Retinal pigment epithelial cell (primary cell): ENCODE measurements around the gene CCDC71L.

Experiments used
- DNase-seq: peaks from one replicate; pipeline ENCODE4 v3.0.0-alpha.2; 2010; ENCODE audit warnings: low read depth
- H3K4me3 ChIP-seq: 2 replicates; pipeline ENCODE4 v1.5.1; 2011; ENCODE audit warnings: mild to moderate bottlenecking, low read length, control low read depth, moderate library complexity
- CTCF ChIP-seq: conservative IDR thresholded peaks from 2 replicates; pipeline ENCODE4 v1.5.1; 2011; ENCODE audit warnings: low read depth, low read length, control low read depth, inconsistent platforms

Gene CCDC71L

DNA sequence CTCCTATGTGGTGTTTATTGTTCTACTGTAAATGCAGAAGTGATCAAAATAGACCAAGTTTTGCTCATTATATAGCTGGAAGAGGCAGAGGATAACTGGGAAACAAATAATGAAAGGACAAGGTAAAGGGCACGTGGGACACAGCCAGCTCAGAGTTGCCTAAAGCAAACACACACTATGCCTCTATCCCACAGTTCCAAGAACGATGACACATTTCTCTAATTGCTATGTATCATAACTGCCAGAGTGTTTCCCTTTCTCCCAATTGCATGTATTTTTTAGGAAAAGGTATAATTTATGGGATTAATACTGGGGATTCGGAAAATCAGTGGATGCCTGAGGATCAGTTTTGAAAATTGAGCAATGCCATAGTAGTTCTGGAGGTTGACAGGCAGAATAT, 49.0 kb downstream of the CCDC71L start:
- TF ChIP-seq CTCF: no peak
- no peak overlapping the region for H3K4me3 ChIP-seq
- no peak for DNase-seq

- DNase-seq: no peak
- H3K4me3 ChIP-seq: no peak overlapping the region
- TF ChIP-seq CTCF: no peak
Observed at GRCh38 chr7:106610996-106611886, 49.7 kb downstream of the CCDC71L start.

DNA sequence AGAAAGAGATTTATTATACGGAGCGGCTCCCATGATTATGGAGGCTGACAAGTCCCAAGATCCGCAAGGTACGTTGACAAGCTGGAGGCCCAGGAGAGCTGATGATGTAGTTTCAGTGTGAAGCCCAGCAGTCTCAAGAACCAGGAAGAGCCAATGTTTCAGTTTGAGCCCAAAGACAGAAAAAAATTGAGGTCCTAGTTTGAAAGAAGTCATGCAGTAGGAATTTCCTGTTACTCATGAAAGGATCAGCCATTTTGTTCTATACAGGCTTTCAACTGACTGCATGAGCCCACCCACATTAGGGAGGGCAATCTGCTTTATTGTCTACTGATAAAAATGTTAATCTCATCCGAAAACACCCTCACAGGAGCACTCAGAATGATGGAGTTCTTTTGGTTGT, 51.5 kb downstream of the CCDC71L start:
- TF ChIP-seq CTCF: no peak
- H3K4me3 ChIP-seq: no peak overlapping the region

DNA sequence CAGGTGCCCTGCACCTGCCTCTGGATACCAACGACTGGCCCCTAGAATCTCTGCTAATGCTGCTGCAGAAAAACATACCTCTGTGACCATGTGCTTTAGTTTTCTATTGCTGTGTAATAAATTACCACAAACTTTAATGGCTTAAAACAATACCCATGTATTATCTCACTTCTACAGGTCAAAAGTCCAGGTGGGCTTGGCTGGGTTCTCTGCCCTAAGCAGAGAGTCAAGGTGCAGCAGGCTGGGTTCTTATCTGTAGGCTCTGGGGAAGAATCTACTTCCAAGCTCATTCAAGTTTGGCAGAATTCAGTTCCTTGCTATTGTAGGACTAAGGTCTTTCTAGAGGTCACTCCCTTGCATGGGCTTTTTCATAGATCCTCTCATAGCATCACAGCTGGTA, 52.3 kb downstream of the CCDC71L start:
- H3K4me3 ChIP-seq: no peak overlapping the region
- no peak for TF ChIP-seq CTCF

More for the DNA sequence above, 51.5 kb downstream of the CCDC71L start:
- DNase-seq: no peak

More for the DNA sequence above, 52.3 kb downstream of the CCDC71L start:
- DNase-seq: no peak
